GM21528 (cell line): ENCODE results near the gene TEX9.
A peak's percentile ranks its signal among the peaks of the same experiment; 100 is the strongest.
"Not testable (repeated sequence)": the region's sequence is repeated elsewhere in the genome, so short reads cannot be mapped to it uniquely, and the experiment has no call there.

ENCODE experiments used
- ATAC-seq: cut with Tn5 transposase; IDR thresholded peaks from one replicate; pipeline ENCODE4 v1.9.1; 2021; ENCODE audit warnings: mild to moderate bottlenecking, moderate library complexity; ENCODE audit not compliant: unreplicated experiment, low FRiP score

Gene TEX9

DNA sequence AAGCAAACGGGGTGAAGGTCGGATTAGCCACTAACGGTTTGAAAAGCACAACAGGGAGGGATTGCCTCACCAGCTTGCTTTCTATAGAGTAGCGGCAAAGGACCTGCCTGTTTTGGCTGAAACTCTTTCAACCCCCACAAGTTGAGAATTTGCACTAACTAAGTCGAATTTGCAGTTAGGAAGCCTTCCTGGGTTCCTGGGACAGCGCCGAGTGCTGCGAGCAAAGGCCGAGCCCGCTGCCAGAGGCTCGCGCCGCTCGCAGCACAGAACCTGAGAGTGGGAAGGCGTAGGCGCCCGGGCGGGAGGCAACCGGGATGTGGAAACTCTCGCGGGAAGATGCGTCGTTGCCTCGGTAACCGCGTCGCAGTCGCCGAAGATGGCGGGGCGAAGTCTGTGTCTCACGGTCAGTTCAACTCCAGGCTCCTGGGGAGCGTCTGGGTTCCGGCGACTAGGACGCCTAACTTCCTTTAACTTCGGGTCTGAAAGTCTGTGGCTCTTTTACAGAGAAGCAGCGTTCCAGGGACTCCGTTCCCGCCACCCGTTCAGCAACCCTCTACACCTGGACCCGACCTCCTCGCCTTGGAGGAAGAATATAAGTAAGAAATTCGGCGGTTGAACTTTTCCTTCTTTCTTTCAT lies at the start of gene TEX9:
Gene TEX9 (plus strand): TSS at position 352 of the 637 bp plus-strand sequence. CDS start 25 bp downstream, at position 377.
- ATAC-seq, result peak; percentile 88

DNA sequence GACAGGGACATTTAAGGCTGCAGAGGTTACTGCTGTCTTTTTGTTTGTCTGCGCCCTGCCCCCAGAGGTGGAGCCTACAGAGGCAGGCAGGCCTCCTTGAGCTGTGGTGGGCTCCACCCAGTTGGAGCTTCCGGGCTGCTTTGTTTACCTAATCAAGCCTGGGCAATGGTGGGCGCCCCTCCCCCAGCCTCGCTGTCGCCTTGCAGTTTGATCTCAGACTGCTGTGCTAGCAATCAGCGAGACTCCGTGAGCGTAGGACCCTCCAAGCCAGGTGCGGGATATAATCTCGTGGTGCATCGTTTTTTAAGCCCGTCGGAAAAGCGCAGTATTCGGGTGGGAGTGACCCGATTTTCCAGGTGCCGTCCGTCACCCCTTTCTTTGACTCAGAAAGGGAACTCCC lies 48.7 kb upstream of the TEX9 start:
- not testable (repeated sequence) for ATAC-seq

DNA sequence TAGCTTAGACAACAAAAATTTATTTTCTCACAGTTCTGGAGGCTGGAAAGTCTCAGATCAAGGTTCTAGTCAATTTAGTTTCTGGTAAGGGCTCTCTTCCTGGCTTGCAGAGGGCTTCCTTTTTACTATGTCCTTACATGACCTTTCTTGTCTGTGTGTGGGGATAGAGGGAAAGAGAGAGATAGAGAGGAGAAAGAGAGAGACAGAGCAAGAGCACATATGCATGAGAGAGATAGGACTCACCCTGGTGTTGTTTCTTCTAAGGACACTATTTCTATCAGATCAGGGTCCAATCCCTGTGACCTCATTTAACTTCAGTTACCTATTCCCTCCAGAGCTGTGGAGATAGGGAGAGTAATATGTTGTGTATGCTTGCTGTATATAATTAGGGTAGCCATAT lies 44.9 kb upstream of the TEX9 start:
- no peak for ATAC-seq

DNA sequence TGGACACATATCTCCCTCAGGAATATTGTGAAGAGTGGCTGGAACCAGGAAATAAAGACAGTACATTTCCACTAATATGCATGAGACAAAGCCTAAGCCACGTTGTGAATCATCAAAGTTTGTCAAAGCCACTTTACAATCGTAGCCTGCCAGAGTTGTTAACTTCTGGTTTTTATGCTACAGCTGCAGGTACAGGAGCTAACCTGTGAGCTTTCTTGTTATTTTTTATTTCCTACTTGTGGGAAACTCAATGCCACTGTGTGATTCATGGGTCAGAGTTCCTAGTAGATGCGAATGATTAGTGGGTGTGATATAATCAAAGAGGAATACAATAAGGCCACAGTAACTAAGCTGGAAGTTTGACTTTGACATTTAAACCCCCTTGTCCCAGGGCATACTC lies 44.4 kb upstream of the TEX9 start:
- ATAC-seq, result no peak

DNA sequence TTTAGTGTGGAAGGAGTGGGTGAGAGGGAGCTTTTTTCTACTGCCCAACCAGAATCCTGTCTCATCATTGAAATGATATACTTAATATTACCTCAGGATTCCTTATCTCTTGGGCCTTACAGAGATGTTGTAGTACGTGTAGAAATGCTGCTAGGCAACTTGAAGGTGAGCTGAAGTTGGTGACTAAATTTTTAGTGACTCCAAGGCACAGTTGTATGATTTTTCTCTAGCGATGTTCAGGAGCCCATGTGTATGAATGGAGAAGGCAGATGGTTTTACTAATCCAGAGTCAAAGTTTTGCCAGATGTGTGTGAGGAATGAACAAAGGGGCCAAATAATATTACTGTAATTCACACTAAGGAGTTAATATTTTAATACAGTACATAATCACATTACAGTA lies 42.8 kb upstream of the TEX9 start:
- no peak for ATAC-seq

DNA sequence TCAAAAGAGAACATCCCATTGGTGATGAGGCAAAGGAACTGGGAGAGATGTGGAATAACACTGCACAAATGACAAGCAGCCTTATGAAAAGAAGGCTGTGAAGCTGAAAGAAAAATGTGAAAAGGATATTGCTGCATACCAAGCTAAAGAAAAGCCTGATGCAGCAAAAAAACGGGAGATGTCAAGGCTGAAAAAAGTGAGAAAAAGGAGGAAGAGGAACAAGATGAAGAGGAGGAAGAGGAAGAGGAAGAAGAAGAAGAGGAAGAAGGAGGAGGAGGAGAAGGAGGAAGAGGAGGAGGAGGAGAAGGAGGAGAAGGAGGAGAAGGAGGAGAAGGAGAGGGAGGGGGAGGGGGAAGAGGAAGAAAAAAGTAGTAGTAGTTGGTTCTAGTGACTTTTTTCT lies 41.8 kb upstream of the TEX9 start:
- ATAC-seq, result no peak

DNA sequence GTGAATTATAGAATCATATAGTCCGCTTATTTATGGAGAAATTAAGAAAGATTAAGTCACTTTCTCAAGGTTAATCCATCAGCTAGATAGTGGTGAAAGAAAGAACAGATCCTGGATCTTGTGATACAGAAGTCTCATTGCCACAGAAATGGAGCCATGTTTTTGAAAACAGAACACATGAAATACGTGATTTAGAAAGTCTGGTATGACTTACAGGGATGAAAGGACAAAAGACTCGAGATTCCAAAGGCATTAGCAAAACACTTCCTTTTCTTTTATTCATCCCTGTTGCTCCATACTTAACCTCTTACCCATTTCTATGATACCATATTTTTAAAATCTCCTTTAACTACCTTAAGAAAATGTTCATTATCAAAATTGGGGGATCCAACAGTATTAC lies 40.0 kb upstream of the TEX9 start:
- no peak for ATAC-seq

DNA sequence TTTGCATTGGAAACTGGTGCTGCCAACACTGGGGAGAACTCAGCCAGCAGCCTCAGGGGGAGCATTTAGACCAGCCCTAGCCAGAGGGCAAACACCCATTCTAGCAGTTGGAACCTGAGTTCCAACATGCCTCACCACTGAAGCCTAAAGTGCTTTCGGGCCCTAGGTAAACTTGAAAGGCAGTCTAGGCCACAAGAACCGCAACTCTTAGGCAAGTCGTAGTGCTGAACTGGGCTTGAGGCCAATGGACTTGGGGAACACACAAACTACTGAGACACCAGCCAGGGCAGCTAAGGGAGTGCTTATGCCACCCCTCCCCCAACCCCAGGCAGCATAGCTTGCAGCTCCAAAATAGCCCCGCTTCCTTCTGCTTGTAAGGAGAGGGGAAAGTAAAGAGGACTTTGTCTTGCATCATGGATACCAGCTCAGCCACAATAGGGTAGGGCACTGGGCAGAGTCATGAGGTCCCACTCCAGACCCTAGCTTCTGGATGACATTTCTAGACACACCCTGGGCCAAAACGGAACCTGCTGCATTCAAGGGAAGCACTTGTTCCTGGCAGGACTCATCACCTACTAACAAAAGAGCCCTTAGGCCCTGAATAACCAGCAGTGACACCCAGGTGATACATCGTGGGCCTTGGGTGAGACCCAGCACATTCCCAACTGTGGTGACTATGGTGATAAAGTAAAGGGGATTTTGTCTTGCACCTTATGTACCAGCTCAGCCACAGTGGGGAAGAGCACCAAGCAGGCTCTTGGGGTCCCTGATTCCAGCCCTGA lies 37.3 kb upstream of the TEX9 start:
- ATAC-seq, result no peak

DNA sequence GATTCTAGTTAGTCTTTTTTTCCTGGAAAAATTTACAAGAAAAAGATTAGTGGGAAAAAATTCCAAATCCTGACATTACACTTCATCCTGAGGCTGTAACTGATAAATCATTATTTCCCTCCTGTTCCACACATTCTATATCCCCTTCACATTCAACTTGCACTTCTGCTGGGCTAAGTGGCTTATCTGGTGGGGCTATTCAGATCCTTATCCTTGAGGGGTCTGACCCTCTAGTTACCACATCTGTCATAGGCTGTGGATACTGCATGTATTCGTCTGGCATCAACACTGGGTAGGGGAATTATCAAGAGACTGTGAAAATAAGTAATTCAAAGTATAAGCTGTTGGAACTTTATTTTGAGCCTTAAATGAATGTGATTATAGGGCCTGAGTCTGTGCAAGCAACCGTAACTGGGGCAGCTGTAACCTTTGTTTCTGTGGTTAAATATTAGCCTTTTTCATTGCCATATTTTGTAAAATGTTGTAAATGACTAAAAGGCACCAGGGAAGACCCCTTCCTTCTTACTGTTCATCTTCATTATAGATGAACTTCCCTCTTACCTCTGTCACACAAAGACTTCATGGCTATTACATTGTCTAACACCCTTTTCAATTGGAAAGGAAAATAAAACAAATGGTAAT lies 28.0 kb upstream of the TEX9 start:
- no peak for ATAC-seq

DNA sequence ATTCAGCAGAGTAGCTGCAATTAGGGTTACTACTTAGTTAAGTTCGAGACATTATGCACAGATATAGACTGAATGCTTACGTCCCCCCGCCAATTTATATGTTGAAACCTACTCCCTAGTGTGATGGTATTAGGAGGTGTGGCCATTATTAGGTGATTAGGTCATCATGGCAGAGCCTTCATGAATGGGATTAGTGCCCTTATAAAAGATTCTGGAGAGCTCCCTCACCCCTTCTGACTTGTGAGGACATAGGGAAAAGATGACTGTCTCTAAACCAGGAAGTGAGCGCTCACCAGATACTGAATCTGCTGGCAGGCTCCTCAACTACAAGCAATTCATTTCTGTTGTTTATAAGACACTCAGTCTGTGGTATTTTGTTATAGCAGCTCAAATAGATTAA lies 25.6 kb upstream of the TEX9 start:
- no peak for ATAC-seq

DNA sequence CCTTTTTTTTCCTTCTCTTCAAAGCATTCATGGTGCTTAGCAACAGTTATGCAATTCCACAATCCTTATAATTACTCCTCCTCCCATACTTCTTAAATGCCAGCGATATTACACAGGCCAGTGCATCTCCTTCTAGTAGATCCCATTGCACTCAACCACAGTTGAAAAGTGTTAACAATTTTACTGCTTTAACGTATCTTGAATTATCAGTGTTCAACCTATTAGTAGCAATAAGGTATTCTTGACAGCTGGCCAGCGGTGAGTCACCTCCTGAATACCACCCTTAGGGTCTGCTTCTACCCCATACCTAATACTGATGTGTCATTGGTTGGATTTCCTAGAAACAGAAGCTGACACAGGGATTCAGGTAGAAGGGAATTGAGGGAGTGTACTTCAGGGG lies 24.0 kb upstream of the TEX9 start:
- no peak for ATAC-seq

DNA sequence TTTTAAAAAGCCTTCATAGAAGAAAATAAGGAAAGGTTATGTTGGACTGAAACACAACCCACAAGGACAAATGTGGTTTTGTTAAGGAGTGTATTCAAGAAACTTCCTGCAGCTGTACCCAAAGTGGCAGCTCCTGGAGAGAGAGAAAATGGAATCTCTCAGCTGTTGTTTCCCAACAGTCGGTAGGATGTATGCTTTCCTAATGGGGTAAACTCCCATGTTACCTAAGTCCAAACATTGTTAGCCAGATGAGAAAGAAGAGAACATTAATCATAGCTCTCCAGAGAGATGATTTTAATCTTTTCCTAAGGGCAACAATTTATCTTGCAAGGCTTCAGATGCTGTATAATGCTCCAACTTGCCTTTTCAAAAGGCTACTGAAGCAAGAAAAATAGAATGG lies 22.6 kb upstream of the TEX9 start:
- ATAC-seq, result no peak

DNA sequence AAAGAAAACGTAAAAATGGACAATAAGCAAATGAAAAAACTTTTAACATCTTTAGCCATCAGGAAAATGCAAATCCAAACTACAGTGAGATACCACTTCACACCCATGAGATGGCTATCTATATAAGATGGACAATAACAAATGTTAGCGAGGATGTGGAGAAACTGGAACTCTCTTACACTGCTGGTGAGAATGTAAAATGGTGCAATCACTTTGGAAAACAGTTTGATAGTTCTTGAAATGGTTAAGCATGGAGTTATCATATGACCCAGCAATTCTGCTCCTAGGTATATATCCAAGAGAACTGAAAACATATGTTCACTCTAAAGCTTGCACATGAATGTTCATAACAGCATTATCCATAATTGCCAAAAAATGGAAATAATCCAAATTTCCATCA lies 21.3 kb upstream of the TEX9 start:
- no peak for ATAC-seq

DNA sequence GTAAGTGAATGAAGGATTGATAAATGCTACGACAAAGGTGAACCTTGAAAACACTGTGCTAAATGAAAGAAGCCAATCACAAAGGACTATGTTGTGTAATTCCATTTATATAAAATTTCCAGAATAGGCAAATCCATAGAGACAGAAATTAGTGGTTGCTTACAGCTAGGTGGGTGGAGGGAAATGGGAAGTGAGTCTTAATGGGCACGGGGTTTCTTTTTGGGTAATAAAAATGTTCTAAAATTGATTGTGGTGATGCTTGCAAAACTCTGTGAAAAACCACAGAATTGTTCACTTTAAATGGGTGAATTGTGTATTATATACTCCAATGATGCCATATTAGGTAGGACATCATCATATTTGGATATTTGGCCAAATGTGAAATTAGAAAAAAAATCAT lies 20.9 kb upstream of the TEX9 start:
- ATAC-seq, result no peak

DNA sequence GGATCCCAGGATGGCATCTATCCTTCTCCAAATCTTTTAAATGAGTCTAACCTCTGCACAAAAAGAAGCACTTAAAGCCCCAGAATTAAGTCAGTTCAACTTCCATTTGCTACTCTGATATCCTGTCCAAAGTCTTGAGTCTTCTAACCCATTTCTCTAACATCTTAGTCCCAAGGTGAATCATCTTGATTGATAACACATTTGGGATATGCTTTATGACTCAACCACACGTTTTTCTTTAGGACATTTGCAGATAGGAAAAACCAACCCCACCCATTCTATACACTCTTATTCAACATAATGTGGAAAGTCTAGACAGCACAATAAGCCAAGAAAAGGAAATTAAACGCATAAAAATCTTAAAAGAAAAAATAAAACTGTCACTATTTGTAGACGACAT lies 18.8 kb upstream of the TEX9 start:
- no peak for ATAC-seq

DNA sequence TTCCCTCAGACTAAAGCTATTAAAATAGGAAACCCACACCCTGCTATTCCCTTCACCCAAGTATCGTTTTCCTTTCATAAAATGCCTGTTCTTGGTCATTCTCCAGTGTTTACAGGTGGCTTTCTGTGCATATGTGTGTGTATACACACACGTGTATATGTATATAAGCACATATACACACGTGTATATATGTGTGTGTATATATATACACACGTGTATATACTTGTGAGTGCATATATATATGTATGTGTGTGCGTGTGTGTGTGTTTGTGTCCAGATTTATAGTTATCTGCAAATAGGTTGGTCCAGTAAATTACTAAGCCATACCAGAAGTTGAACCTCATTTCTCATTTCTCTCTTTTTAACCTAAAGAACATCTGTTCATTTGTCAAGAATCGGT lies 15.7 kb upstream of the TEX9 start:
- no peak for ATAC-seq

DNA sequence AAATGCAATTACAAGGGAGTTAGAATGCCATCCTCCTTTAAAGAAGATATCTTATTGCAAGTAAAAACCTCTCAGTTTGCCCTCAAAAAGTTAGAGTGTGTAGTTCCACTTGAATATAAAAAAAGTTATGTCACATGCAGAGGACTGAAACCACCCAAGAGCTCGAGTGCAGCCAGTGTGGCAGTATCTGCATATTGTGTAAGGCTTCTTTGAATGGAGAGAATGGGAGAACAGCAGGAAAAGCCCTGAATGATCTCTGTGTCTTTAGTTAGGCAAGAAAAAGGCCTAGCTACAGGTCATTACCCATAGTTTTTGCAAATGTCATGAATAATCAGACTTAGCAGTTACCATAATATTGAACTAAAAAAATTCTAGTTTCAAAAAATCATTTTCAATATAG lies 13.9 kb upstream of the TEX9 start:
- no peak for ATAC-seq

DNA sequence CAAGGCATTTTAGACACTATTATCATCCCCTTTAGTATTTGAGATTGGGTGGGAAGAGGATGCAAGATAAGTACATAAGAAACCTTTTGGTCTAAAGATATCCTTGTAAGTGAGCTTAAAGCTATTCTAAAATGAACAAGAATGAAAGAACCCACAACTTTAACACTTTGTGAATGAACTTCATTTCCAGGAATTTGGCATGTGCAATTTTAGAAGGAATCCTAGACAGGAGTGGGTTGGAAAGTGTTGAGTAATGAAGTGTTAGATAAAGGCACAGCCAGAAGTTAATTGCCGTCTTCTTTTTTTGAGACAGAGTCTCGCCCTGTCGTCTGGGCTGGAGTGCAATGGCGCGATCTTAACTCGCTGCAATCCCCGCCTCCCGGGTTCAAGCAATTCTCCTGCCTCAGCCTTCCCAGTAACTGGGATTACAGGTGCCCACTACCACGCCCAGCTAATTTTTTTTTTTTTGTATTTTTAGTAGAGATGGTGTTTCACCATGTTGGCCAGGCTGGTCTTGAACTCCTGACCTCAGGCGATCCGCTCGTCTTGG lies 13.2 kb upstream of the TEX9 start:
- ATAC-seq, result no peak

DNA sequence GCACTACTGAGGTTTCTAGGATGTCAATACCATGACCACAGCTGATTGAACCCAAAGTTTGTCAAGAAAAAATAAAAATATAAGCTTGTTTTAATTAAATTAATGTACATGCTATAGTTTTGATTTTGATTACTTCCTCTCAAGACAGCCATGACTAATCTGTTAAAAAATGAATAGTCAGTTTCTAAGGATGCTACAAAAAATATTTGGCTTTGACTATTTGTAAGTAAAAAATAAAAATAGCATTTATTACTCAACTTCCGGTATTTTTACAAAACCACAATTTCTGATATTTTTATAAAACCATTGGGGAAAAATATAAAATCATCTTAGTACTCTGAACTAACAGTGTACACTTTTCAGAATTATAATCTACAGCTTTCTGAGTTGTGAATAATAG lies 12.1 kb upstream of the TEX9 start:
- ATAC-seq, result no peak

DNA sequence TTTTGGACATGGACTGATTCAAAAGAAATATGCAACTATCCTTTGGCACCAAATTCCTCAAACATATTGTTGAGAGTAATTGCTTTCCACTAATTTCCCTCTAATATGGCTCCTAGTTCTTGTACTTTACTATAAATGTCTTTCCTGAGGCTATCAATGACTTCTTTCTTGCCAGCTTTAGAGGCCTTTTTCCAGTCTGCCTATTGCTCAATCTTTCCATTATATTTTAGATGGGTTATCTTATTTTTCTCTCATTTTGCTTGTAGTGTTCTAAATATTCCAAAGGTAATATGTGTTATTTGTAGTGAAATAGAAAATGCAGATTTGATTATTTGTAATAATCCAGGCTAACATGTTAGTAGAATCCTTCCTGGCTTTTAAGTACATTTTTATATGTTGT lies 11.5 kb upstream of the TEX9 start:
- no peak for ATAC-seq

DNA sequence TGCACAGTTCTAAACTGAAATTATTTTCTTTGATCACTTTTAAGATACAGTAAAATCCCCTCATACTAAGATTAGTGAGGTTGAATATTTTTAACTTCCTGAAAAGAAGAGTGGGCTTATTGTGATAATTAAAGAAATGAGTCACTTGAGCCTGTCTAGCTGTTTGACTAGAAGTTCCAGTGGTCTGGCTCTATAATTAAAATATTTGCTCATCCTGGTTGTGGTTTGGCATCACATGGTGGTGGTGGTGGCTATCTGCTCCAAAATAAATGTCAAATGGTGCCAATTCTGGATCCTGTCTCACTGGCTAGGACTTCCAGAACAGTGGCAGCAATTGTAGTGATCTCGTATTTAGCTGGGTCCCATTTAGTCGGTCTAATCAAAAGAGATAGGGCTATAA lies 8.6 kb upstream of the TEX9 start:
- no peak for ATAC-seq

DNA sequence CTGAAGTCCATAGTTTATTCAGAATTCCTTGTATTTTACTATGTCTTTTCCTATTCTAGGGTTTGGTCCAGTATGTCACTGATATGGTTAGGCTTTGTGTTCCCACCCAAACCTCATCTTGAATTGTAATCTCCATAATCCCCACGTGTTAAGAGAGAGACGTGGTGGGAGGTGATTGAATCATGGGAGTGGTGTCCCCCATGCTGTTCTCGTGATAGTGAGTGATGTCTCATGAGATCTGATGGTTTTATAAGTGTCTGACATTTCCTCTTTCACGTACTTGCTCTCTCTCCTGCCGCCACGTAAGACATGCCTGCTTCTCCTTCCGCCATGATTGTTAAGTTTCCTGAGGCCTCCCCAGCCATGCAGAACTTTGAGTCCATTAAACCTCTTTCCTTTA lies 6.6 kb upstream of the TEX9 start:
- no peak for ATAC-seq
